ENCODE results near the gene ADGRL3.

- TF ChIP-seq EZH2 (IDR thresholded peaks at IDR 0.05; ENCODE audit: low read length, missing control alignments) (no peak), CTCF (conservative IDR thresholded peaks at IDR 0.05 in 1 of 2, IDR thresholded peaks at IDR 0.05 in 1 of 2; ENCODE audit: low read depth in 1 of 2, low read length in 2 of 2) (no peak)
Measured at GRCh38 chr4:61298178-61298740, 98.1 kb downstream of the ADGRL3 start.
